ENCODE measurements around the gene CBS. TPM values are rescaled to one million over a fixed set of nuclear protein-coding genes. Genes with fewer than 3 reads are reported as not detected.
"Not testable (repeated sequence)": the region's sequence is repeated elsewhere in the genome, so short reads cannot be mapped to it uniquely, and the experiment has no call there.

Gene CBS
- total RNA-seq, 1 donor, result not detected

- not testable (repeated sequence) for H3K4me3 ChIP-seq (ENCODE audit: low read length); H3K27me3 ChIP-seq (ENCODE audit: insufficient read depth, low read length); H3K4me1 ChIP-seq (ENCODE audit: insufficient read depth, low read length); H3K9me3 ChIP-seq (ENCODE audit: low read depth, low read length)
These were observed 1.0 kb upstream of the CBS start for GRCh38 chr21:43076643-43077042.

GRCh38 chr21:43076023-43076637 lies 495 bp upstream of the CBS start:
- H3K4me3 ChIP-seq (ENCODE audit: low read length); H3K27me3 ChIP-seq (ENCODE audit: insufficient read depth, low read length); H3K9me3 ChIP-seq (ENCODE audit: low read depth, low read length); H3K4me1 ChIP-seq (ENCODE audit: insufficient read depth, low read length): not testable (repeated sequence)

- H3K4me3 ChIP-seq (ENCODE audit: low read length); H3K9me3 ChIP-seq (ENCODE audit: low read depth, low read length); H3K27me3 ChIP-seq (ENCODE audit: insufficient read depth, low read length); H3K4me1 ChIP-seq (ENCODE audit: insufficient read depth, low read length): not testable (repeated sequence)
These were observed 1.1 kb downstream of the CBS start for GRCh38 chr21:43074401-43075169.

GRCh38 chr21:43072742-43073141 lies 2.9 kb downstream of the CBS start:
- H3K27me3 ChIP-seq (ENCODE audit: insufficient read depth, low read length); H3K4me3 ChIP-seq (ENCODE audit: low read length): not testable (repeated sequence)

GRCh38 chr21:43069682-43070081 lies 6.0 kb downstream of the CBS start:
- H3K9me3 ChIP-seq (ENCODE audit: low read depth, low read length); H3K4me1 ChIP-seq (ENCODE audit: insufficient read depth, low read length); H3K27me3 ChIP-seq (ENCODE audit: insufficient read depth, low read length); H3K4me3 ChIP-seq (ENCODE audit: low read length): not testable (repeated sequence)

More at GRCh38 chr21:43072742-43073141, 2.9 kb downstream of the CBS start:
- H3K4me1 ChIP-seq (ENCODE audit: insufficient read depth, low read length); H3K9me3 ChIP-seq (ENCODE audit: low read depth, low read length): not testable (repeated sequence)

GRCh38 chr21:43068065-43068464 lies 7.6 kb downstream of the CBS start:
- not testable (repeated sequence) for H3K9me3 ChIP-seq (ENCODE audit: low read depth, low read length); H3K4me3 ChIP-seq (ENCODE audit: low read length); H3K4me1 ChIP-seq (ENCODE audit: insufficient read depth, low read length); H3K27me3 ChIP-seq (ENCODE audit: insufficient read depth, low read length)

- not testable (repeated sequence) for H3K4me1 ChIP-seq (ENCODE audit: insufficient read depth, low read length); H3K9me3 ChIP-seq (ENCODE audit: low read depth, low read length); H3K27me3 ChIP-seq (ENCODE audit: insufficient read depth, low read length); H3K4me3 ChIP-seq (ENCODE audit: low read length)
These were observed 8.9 kb downstream of the CBS start for GRCh38 chr21:43066690-43067089.

GRCh38 chr21:43065991-43066390 lies 9.6 kb downstream of the CBS start:
- H3K27me3 ChIP-seq (ENCODE audit: insufficient read depth, low read length); H3K4me1 ChIP-seq (ENCODE audit: insufficient read depth, low read length); H3K4me3 ChIP-seq (ENCODE audit: low read length); H3K9me3 ChIP-seq (ENCODE audit: low read depth, low read length): not testable (repeated sequence)

- H3K27me3 ChIP-seq (ENCODE audit: insufficient read depth, low read length); H3K4me1 ChIP-seq (ENCODE audit: insufficient read depth, low read length); H3K4me3 ChIP-seq (ENCODE audit: low read length); H3K9me3 ChIP-seq (ENCODE audit: low read depth, low read length): not testable (repeated sequence)
These were observed 11.2 kb downstream of the CBS start for GRCh38 chr21:43064265-43064917.

- not testable (repeated sequence) for H3K27me3 ChIP-seq (ENCODE audit: insufficient read depth, low read length); H3K9me3 ChIP-seq (ENCODE audit: low read depth, low read length); H3K4me3 ChIP-seq (ENCODE audit: low read length); H3K4me1 ChIP-seq (ENCODE audit: insufficient read depth, low read length)
These were observed 12.5 kb downstream of the CBS start for GRCh38 chr21:43062955-43063664.

- H3K4me3 ChIP-seq (ENCODE audit: low read length); H3K9me3 ChIP-seq (ENCODE audit: low read depth, low read length); H3K27me3 ChIP-seq (ENCODE audit: insufficient read depth, low read length); H3K4me1 ChIP-seq (ENCODE audit: insufficient read depth, low read length): not testable (repeated sequence)
These were observed 22.5 kb downstream of the CBS start for GRCh38 chr21:43053112-43053511.

- not testable (repeated sequence) for H3K27me3 ChIP-seq (ENCODE audit: insufficient read depth, low read length); H3K4me3 ChIP-seq (ENCODE audit: low read length); H3K4me1 ChIP-seq (ENCODE audit: insufficient read depth, low read length); H3K9me3 ChIP-seq (ENCODE audit: low read depth, low read length)
These were observed 29.5 kb downstream of the CBS start for GRCh38 chr21:43045876-43046821.

GRCh38 chr21:43045165-43045875 lies 30.3 kb downstream of the CBS start:
- H3K4me1 ChIP-seq (ENCODE audit: insufficient read depth, low read length), result not testable (repeated sequence)

GRCh38 chr21:43044547-43044946 lies 31.1 kb downstream of the CBS start:
- not testable (repeated sequence) for H3K4me1 ChIP-seq (ENCODE audit: insufficient read depth, low read length); H3K9me3 ChIP-seq (ENCODE audit: low read depth, low read length); H3K27me3 ChIP-seq (ENCODE audit: insufficient read depth, low read length); H3K4me3 ChIP-seq (ENCODE audit: low read length)

More at GRCh38 chr21:43045165-43045875, 30.3 kb downstream of the CBS start:
- not testable (repeated sequence) for H3K4me3 ChIP-seq (ENCODE audit: low read length); H3K27me3 ChIP-seq (ENCODE audit: insufficient read depth, low read length); H3K9me3 ChIP-seq (ENCODE audit: low read depth, low read length)
